Measurements from ENCODE around the gene RAB14.
"Not testable (repeated sequence)": the region's sequence is repeated elsewhere in the genome, so short reads cannot be mapped to it uniquely, and the experiment has no call there.

RAB14 gene

GRCh38 chr9:121154782-121155181 lies 46.9 kb downstream of the RAB14 start:
- DNase-seq (ENCODE audit: low read depth): no peak

GRCh38 chr9:121153642-121154041 lies 48.0 kb downstream of the RAB14 start:
- no peak for DNase-seq (ENCODE audit: low read depth)

- DNase-seq (ENCODE audit: low read depth): no peak
Measured at GRCh38 chr9:121150188-121150587, 51.5 kb downstream of the RAB14 start.

- DNase-seq (ENCODE audit: low read depth): no peak
Measured at GRCh38 chr9:121144482-121144881, 57.2 kb downstream of the RAB14 start.

GRCh38 chr9:121143771-121144170 lies 57.9 kb downstream of the RAB14 start:
- no peak for DNase-seq (ENCODE audit: low read depth)

GRCh38 chr9:121141706-121142105 lies 60.0 kb downstream of the RAB14 start:
- DNase-seq (ENCODE audit: low read depth): no peak

- no peak for DNase-seq (ENCODE audit: low read depth)
Measured at GRCh38 chr9:121141306-121141705, 60.4 kb downstream of the RAB14 start.

GRCh38 chr9:121140162-121140561 lies 61.5 kb downstream of the RAB14 start:
- no peak for DNase-seq (ENCODE audit: low read depth)

GRCh38 chr9:121138973-121139372 lies 62.7 kb downstream of the RAB14 start:
- no peak for DNase-seq (ENCODE audit: low read depth)

- no peak for DNase-seq (ENCODE audit: low read depth)
Measured at GRCh38 chr9:121138561-121138960, 63.1 kb downstream of the RAB14 start.

- no peak for DNase-seq (ENCODE audit: low read depth)
Measured at GRCh38 chr9:121135642-121136041, 66.0 kb downstream of the RAB14 start.

- DNase-seq (ENCODE audit: low read depth): peak; percentile 24
Measured at GRCh38 chr9:121133104-121133816, 68.4 kb downstream of the RAB14 start.

GRCh38 chr9:121129384-121129783 lies 72.3 kb downstream of the RAB14 start:
- not testable (repeated sequence) for DNase-seq (ENCODE audit: low read depth)
